HepG2 (cell line): ENCODE results near the gene CNTF. TPM values are rescaled to one million over a fixed set of nuclear protein-coding genes. Genes with fewer than 3 reads are reported as not detected.

Experiments used
- ATAC-seq: fragments of 200-7000 bp; cut with Tn5 transposase; 3 replicates; pipeline ENCODE4 v1.9.1; 2020; ENCODE audit warnings: mild to moderate bottlenecking, moderate library complexity
- BruUV-seq: library from RNA; stranded (reverse); fragments of 400-500 nt; replicated peaks from 2 replicates; lab custom pipeline; 2021; lab: Mats Ljungman, UMichigan
- CTCF ChIA-PET: fragments of 300-600 bp; formaldehyde crosslinking; extraction: SDS; loops from one replicate; lab custom pipeline; 2021; ENCODE audit warnings: low total read pairs, inconsistent platforms, low intra/inter-chr PET ratio; lab: Yijun Ruan, JAX
- POLR2A ChIA-PET: fragments of 350-600 bp; sonication (Branson Sonifier 250); formaldehyde crosslinking; loops from one replicate; lab custom pipeline; 2020; ENCODE audit warnings: antibody characterized with exemption, inconsistent platforms; lab: Yijun Ruan, JAX
- DNase-seq: peaks from one replicate; pipeline ENCODE4 v3.0.0-alpha.2; 2015; ENCODE audit warnings: low spot score
- FAIRE-seq: peaks from 3 replicates; lab custom pipeline; 2011; peaks lifted over from hg19 to GRCh38; lab: Jason Lieb, UNC
- H2AFZ ChIP-seq: one replicate; pipeline ENCODE4 v1.6.1; 2011; ENCODE audit warnings: low read length, inconsistent platforms
- H3K27ac ChIP-seq: fragments of 300-600 bp; 3 replicates; pipeline ENCODE4 v1.8.0; 2011; ENCODE audit warnings: mixed run types, mild to moderate bottlenecking, mixed read lengths, low read length, inconsistent platforms; ENCODE audit not compliant: insufficient read depth; ENCODE audit errors: extremely low read length
- H3K27me3 ChIP-seq, 2 experiments: fragments of 200-600 bp in 1 of 2; 2 replicates in 1 of 2; 3 replicates in 1 of 2; pipeline versions ENCODE4 v1.6.0 to v1.8.0; 2011; ENCODE audit warnings: low read length in 2 of 2, mild to moderate bottlenecking in 2 of 2, moderate library complexity in 2 of 2, inconsistent platforms in 1 of 2; ENCODE audit not compliant: insufficient read depth in 2 of 2, control insufficient read depth in 1 of 2
- H3K36me3 ChIP-seq, 2 experiments: fragments of 200-600 bp in 1 of 2; replicated peaks in 1 of 2; 2 replicates in 1 of 2; 3 replicates in 1 of 2; pipeline versions ENCODE4 v1.5.1 to v1.8.0; 2011; ENCODE audit warnings: low read length in 2 of 2, inconsistent platforms in 1 of 2; ENCODE audit not compliant: insufficient read depth in 2 of 2, control insufficient read depth in 1 of 2
- H3K4me1 ChIP-seq: 2 replicates; pipeline ENCODE4 v1.5.1; 2012; ENCODE audit warnings: low read length, inconsistent platforms; ENCODE audit not compliant: insufficient read depth
- H3K4me2 ChIP-seq: 2 replicates; pipeline ENCODE4 v1.6.0; 2011; ENCODE audit warnings: low read depth, low read length, inconsistent platforms
- H3K4me3 ChIP-seq, 3 experiments: fragments of 200-600 bp in 1 of 3; sonication (generic), shearing (Covaris generic) in 1 of 3; replicated peaks in 1 of 3; 2 replicates each; pipeline ENCODE4 v1.5.1; 2011 to 2016; ENCODE audit warnings: low read length in 3 of 3, inconsistent platforms in 2 of 3, low read depth in 2 of 3, mild to moderate bottlenecking in 2 of 3, control low read depth in 1 of 3, mixed read lengths in 1 of 3; ENCODE audit not compliant: insufficient read depth in 1 of 3
- H3K79me2 ChIP-seq: one replicate; pipeline ENCODE4 v1.6.1; 2011; ENCODE audit warnings: low read length, inconsistent platforms; ENCODE audit not compliant: insufficient read depth
- H3K9ac ChIP-seq: 2 replicates; pipeline ENCODE4 v1.6.0; 2011; ENCODE audit warnings: mild to moderate bottlenecking, low read depth, low read length, inconsistent platforms; ENCODE audit not compliant: insufficient read depth
- H3K9me3 ChIP-seq: 2 replicates; pipeline ENCODE4 v1.5.1; 2012; ENCODE audit warnings: mild to moderate bottlenecking, low read length
- H4K20me1 ChIP-seq: 2 replicates; pipeline ENCODE4 v1.6.0; 2011; ENCODE audit warnings: inconsistent platforms, mild to moderate bottlenecking, low read length, moderate library complexity; ENCODE audit not compliant: insufficient read depth
- CCDC6 ChIP-seq: sonication (generic); formaldehyde crosslinking; IDR thresholded peaks from 2 replicates; pipeline ENCODE4 v1.8.1; 2022; ENCODE audit warnings: mild to moderate bottlenecking, missing genetic modification reagents, moderate library complexity
- CREB1 ChIP-seq, 2 experiments: fragments of 450-650 bp in 1 of 2; IDR thresholded peaks; 2 replicates each; pipeline ENCODE4 v1.6.1; 2016 to 2017; ENCODE audit warnings: control low read depth in 1 of 2, mild to moderate bottlenecking in 1 of 2, missing compliant biosample characterization in 1 of 2, missing genetic modification characterization in 1 of 2
- GATAD1 ChIP-seq: IDR thresholded peaks from 2 replicates; pipeline ENCODE4 v1.6.1; 2016; ENCODE audit warnings: missing genetic modification reagents, missing compliant biosample characterization
- IKZF1 ChIP-seq: fragments of 450-650 bp; IDR thresholded peaks from 2 replicates; pipeline ENCODE4 v1.7.1; 2016
- ZFP1 ChIP-seq: IDR thresholded peaks from 2 replicates; pipeline ENCODE4 v1.6.1; 2016
- ZNF446 ChIP-seq: sonication (generic); formaldehyde crosslinking; IDR thresholded peaks from 2 replicates; pipeline ENCODE4 v1.5.0; 2020; ENCODE audit warnings: mild to moderate bottlenecking, missing genetic modification reagents
- WGBS: methylation state at CpG from one replicate; pipeline ENCODE4 v1.1.6; 2017; ENCODE audit warnings: low lambda C conversion rate; 5-methylcytosine and 5-hydroxymethylcytosine counted together
- in situ Hi-C: cut with HindIII; loops from 2 replicates; pipeline ENCODE4 v1.10.0; 2017; ENCODE audit warnings: low pct_unique_long_range_greater_than_20kb; ENCODE audit not compliant: extremely low pct_ligation_motif_present
- intact Hi-C: fragments of 100-400 bp; cut with micrococcal nuclease; formaldehyde crosslinking; loops from one replicate; pipeline ENCODE4 v1.10.0; 2022; ENCODE audit not compliant: unreplicated experiment
- polyA plus RNA-seq, 8 experiments: library from polyadenylated mRNA; depleted of rRNA in 3 of 8; stranded (reverse) in 7 of 8; unstranded in 1 of 8; fragments of >200 nt; fragmentation: Illumina TruSeq in 4 of 8; extraction: Trizol in 4 of 8; gene quantifications; 2 replicates each; pipeline versions ENCODE4 v1.2.1 to v1.2.3, GENCODE V29; 2011 to 2016; ENCODE audit warnings: low read depth in 4 of 8, missing spikeins in 1 of 8, mixed read lengths in 1 of 8; ENCODE audit not compliant: insufficient read depth in 1 of 8
- total RNA-seq, 5 experiments: library from RNA; depleted of rRNA; stranded (reverse); fragments of >200 nt; fragmentation: Illumina TruSeq; extraction: Trizol; gene quantifications; 2 replicates each; pipeline ENCODE4 v1.2.3, GENCODE V29; 2016; ENCODE audit warnings: low read depth in 1 of 5
- TF ChIP-seq, protein P1 (sequence below): IDR thresholded peaks from 2 replicates; pipeline ENCODE4 v1.6.1; 2018; ENCODE audit warnings: missing genetic modification reagents, mild to moderate bottlenecking, missing compliant biosample characterization
- TF ChIP-seq, protein P2 (sequence below): sonication (generic); formaldehyde crosslinking; IDR thresholded peaks from 2 replicates; pipeline ENCODE4 v1.4.0; 2020; ENCODE audit warnings: missing genetic modification reagents

CNTF gene
- total and polyA plus RNA-seq, 2 of the 13 experiments (the other 11 are each of a cell fraction or from before 2014, with no cell fraction given): 0.51 to 2.3 TPM

DNA sequence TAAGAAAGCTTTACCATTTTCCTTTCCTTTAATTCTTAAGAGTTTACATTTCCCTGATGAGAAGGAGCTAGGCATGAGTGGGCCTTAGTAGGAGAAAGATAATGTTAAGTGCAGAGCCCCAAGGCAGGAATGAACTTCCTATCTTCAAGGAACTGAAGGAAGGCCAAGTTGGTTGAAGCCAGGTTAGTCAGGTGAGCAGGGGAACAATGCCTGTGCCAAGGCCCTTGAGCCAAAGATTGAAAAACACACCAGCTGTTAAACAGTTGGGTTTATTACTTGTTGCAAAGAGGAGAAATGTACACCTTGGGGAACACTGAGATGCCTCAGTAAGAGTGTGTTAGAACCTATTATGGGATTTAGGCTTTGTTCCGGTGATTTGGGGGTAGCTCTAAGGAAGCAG lies 10.0 kb downstream of the CNTF start:
- no TSS peak for BruUV-seq
- POLR2A ChIA-PET: no interaction called here
- no peak for ATAC-seq

More for the DNA sequence above, 10.0 kb downstream of the CNTF start:
- Histone ChIP-seq H3K9ac (no peak overlapping the region), H3K4me1 (no peaks in the 10 kb centered on the region), H3K27ac (no peak overlapping the region), H3K36me3 (no peaks in the 10 kb centered on the region)
- intact Hi-C loops: no loop called here
- no peak for DNase-seq
- no peak for FAIRE-seq
- no peak for TF ChIP-seq CREB1 (IDR thresholded peaks at IDR 0.05)
- no peak for TF ChIP-seq CREB1 (CRISPR knock-in tag; IDR thresholded peaks at IDR 0.05)
- TF ChIP-seq CCDC6 (CRISPR knock-in tag): no peak
- TF ChIP-seq, protein P1, sequence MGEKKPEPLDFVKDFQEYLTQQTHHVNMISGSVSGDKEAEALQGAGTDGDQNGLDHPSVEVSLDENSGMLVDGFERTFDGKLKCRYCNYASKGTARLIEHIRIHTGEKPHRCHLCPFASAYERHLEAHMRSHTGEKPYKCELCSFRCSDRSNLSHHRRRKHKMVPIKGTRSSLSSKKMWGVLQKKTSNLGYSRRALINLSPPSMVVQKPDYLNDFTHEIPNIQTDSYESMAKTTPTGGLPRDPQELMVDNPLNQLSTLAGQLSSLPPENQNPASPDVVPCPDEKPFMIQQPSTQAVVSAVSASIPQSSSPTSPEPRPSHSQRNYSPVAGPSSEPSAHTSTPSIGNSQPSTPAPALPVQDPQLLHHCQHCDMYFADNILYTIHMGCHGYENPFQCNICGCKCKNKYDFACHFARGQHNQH (CRISPR knock-in tag): no peak
- TF ChIP-seq IKZF1: no peak
- no peak for TF ChIP-seq ZFP1 (CRISPR knock-in tag)
- TF ChIP-seq, protein P2, sequence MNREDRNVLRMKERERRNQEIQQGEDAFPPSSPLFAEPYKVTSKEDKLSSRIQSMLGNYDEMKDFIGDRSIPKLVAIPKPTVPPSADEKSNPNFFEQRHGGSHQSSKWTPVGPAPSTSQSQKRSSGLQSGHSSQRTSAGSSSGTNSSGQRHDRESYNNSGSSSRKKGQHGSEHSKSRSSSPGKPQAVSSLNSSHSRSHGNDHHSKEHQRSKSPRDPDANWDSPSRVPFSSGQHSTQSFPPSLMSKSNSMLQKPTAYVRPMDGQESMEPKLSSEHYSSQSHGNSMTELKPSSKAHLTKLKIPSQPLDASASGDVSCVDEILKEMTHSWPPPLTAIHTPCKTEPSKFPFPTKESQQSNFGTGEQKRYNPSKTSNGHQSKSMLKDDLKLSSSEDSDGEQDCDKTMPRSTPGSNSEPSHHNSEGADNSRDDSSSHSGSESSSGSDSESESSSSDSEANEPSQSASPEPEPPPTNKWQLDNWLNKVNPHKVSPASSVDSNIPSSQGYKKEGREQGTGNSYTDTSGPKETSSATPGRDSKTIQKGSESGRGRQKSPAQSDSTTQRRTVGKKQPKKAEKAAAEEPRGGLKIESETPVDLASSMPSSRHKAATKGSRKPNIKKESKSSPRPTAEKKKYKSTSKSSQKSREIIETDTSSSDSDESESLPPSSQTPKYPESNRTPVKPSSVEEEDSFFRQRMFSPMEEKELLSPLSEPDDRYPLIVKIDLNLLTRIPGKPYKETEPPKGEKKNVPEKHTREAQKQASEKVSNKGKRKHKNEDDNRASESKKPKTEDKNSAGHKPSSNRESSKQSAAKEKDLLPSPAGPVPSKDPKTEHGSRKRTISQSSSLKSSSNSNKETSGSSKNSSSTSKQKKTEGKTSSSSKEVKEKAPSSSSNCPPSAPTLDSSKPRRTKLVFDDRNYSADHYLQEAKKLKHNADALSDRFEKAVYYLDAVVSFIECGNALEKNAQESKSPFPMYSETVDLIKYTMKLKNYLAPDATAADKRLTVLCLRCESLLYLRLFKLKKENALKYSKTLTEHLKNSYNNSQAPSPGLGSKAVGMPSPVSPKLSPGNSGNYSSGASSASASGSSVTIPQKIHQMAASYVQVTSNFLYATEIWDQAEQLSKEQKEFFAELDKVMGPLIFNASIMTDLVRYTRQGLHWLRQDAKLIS (CRISPR knock-in tag): no peak
- no peak for TF ChIP-seq ZNF446
- no peak for TF ChIP-seq GATAD1 (CRISPR knock-in tag)
- TF ChIP-seq, all 625 proteins: peak for 0
- H3K27me3 ChIP-seq: no peaks in the 10 kb centered on the region
- CTCF ChIA-PET: no interaction called here
- H3K4me2 ChIP-seq: no peak overlapping the region
- 93% methylated on average over 1 of the region's 1 CpG for WGBS
- H3K79me2 ChIP-seq: no peaks in the 10 kb centered on the region
- in situ Hi-C loops: no loop called here
- no peak overlapping the region for H3K4me3 ChIP-seq
- H3K9me3 ChIP-seq: no peaks in the 10 kb centered on the region
- H4K20me1 ChIP-seq: no peaks in the 10 kb centered on the region
- H2AFZ ChIP-seq: no peak overlapping the region
